ENCODE data around the gene AMBRA1.

AMBRA1 gene

DNA sequence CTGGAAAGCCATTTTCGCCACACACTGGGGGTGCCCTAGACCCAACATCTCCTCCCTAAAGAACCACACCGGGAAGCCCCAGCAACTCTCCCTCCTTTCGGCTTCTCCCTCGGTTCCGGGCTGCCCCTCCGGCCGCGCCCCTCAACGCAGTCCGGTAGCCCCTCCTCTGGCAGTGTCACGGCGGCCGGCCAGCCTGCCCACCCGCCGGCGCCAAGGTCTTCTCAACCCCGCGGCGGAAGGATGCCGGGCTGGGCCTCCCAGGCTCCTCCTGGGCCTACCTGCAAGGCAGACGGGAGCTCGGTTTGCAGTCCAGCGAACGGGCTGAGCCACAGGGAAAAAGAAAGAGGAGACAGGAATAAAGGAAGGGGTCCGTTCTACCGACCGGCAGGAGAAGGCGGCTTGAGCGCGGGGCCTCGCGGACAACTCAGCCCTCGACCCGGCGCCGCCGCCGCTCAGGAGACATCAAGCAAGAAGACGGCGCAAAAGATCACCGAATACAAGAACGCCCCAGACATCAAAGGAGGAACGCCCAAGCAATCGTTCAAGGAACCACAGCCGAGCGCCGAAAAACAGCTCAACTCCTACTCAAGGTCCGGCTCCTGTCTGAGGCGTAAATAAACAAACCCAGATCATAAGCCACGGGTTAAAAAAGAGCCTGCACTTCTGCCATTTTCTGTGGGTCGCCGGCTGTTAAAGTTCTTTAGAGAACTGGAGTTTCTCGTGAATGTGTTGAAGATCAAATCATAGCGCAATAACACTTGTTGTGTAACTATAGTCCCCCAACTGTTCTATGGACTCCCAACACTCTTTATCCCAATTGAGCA, at the start of gene AMBRA1:
AMBRA1 (minus strand) TSS at position 474 of the 824 bp plus-strand sequence. CDS start 45,643 bp downstream, outside the sequence.
- DNase-seq (ENCODE audit: low read depth in 2 of 2, low spot score in 1 of 2) = peak; percentile 54 to 60

- no peak for DNase-seq (ENCODE audit: low read depth in 2 of 2, low spot score in 1 of 2)
Observed at GRCh38 chr11:46643531-46643930, 49.7 kb upstream of the AMBRA1 start.

- no peak for DNase-seq (ENCODE audit: low read depth in 2 of 2, low spot score in 1 of 2)
Observed at GRCh38 chr11:46642627-46643335, 49.0 kb upstream of the AMBRA1 start.

- DNase-seq (ENCODE audit: low read depth in 2 of 2, low spot score in 1 of 2) = no peak
Observed at GRCh38 chr11:46641639-46642038, 47.8 kb upstream of the AMBRA1 start.

- DNase-seq (ENCODE audit: low read depth in 2 of 2, low spot score in 1 of 2) = no peak
Observed at GRCh38 chr11:46640036-46640788, 46.4 kb upstream of the AMBRA1 start.

DNA sequence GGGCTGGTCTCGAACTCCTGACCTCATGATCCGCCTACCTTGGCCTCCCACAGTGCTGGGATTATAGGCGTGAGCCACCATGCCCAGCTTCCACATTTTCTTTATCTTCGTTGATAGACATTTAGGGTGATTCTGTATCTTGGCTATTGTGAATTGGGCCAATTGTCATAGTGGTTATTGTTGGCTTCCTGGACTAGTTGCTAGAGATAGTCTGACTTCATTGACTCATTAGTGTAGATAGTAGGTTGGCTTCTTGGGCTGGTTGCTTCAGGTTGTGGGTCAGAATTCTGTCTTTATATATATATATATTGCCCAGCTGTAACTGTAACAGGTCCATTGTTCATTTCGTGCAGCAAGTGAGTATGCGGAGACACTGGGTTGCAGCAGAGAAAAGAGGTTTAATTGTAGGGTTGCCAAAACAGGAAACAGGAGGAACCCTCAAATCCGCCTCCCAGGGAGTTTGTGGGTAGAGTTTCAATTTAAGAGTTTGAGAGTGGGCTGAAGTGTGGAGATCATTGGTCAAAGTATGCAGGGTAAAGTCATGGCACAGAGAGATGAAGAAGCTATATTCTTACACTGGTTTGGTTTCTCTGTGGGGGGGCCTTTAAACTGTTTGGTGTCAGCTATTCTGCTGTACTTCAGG, 45.5 kb upstream of the AMBRA1 start:
- no peak for DNase-seq (ENCODE audit: low read depth in 2 of 2, low spot score in 1 of 2)

DNA sequence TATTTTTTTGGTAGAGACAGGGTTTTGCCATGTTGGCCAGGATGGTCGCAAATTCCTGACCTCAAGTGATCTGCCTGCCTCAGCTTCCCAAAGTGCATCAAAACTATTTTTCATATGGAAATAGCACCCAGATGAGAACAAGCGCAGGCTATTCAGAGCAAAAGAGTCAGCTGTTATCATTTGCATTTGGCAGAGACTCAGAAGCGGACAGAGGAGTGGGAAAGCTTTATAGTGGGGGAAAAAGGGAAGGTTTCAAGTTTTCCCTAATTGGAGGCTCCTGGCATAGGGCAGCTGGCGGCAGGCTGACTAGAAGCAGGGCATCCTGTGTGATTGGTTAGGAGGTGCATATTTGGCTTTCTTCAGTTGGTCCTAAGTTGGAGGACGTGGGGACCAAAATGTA, 43.7 kb upstream of the AMBRA1 start:
- no peak for DNase-seq (ENCODE audit: low read depth in 2 of 2, low spot score in 1 of 2)

- DNase-seq (ENCODE audit: low read depth in 2 of 2, low spot score in 1 of 2) = no peak
Observed at GRCh38 chr11:46635557-46636139, 41.8 kb upstream of the AMBRA1 start.

DNA sequence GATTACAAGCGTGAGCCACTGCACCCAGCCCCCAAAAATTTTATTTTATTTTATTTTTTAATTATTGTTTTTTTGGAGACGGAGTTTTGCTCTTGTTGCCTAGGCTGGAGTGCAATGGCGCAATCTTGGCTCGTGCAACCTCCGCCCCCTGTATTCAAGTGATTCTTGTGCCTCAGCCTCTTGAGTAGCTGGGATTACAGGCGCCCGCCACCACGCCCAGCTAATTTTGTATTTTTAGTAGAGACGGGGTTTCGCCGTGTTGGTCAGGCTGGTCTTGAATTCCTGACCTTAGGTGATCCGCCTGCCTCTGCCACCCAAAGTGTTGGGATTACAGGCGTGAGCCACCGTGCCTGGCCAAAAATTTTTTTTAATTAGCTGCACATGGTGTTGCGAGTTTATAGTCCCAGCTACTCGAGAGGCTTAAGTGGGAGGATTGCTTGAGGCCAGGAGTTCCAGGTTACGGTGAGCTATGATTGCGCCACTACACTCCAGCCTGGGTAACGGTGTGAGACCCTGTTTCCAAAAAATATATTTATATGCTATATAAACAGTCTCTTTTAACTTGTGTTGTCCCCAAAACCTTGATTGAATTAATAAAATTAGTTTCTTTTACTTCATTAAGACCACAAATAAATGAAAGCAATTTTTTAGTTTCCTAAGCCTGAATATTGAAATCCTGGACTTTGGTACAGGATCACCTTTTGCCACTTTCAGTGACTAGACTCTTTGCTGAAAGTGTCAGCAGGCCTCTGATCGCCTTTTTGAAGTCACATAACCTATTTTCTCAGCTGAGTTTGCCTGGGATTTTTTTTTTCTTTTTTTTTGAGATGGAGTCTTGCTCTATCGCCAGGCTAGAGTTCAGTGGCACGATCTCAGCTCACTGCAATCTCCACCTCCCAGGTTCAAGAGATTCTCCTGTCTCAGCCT, 39.7 kb upstream of the AMBRA1 start:
- no peak for DNase-seq (ENCODE audit: low read depth in 2 of 2, low spot score in 1 of 2)

- no peak for DNase-seq (ENCODE audit: low read depth in 2 of 2, low spot score in 1 of 2)
Observed at GRCh38 chr11:46632502-46632901, 38.7 kb upstream of the AMBRA1 start.

- DNase-seq (ENCODE audit: low read depth in 2 of 2, low spot score in 1 of 2) = no peak
Observed at GRCh38 chr11:46631676-46632075, 37.9 kb upstream of the AMBRA1 start.

- DNase-seq (ENCODE audit: low read depth in 2 of 2, low spot score in 1 of 2) = no peak
Observed at GRCh38 chr11:46630237-46630636, 36.4 kb upstream of the AMBRA1 start.

DNA sequence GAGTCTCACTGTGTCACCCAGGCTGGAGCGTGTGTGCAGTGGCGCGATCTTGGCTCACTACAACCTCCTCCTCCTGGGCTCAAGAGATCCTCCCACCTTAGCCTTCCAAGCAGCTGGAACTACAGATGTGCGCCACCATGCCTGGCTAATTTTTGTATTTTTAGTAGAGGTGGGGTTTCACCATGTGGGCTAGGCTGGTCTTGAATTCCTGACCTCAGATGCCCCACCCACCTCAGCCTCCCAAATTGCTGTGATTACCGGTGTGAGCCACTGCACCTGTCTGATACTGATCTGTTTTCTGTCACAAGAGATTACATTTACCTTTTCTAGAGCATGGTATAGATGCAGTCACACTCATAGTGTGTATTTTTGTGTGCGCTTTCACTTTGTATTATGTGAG, 35.1 kb upstream of the AMBRA1 start:
- no peak for DNase-seq (ENCODE audit: low read depth in 2 of 2, low spot score in 1 of 2)

GRCh38 chr11:46625406-46625805, 31.6 kb upstream of the AMBRA1 start:
- no peak for DNase-seq (ENCODE audit: low read depth in 2 of 2, low spot score in 1 of 2)

- no peak for DNase-seq (ENCODE audit: low read depth in 2 of 2, low spot score in 1 of 2)
Observed at GRCh38 chr11:46618837-46619236, 25.0 kb upstream of the AMBRA1 start.

GRCh38 chr11:46617972-46618314, 24.1 kb upstream of the AMBRA1 start:
- DNase-seq (ENCODE audit: low read depth in 2 of 2, low spot score in 1 of 2) = no peak

DNA sequence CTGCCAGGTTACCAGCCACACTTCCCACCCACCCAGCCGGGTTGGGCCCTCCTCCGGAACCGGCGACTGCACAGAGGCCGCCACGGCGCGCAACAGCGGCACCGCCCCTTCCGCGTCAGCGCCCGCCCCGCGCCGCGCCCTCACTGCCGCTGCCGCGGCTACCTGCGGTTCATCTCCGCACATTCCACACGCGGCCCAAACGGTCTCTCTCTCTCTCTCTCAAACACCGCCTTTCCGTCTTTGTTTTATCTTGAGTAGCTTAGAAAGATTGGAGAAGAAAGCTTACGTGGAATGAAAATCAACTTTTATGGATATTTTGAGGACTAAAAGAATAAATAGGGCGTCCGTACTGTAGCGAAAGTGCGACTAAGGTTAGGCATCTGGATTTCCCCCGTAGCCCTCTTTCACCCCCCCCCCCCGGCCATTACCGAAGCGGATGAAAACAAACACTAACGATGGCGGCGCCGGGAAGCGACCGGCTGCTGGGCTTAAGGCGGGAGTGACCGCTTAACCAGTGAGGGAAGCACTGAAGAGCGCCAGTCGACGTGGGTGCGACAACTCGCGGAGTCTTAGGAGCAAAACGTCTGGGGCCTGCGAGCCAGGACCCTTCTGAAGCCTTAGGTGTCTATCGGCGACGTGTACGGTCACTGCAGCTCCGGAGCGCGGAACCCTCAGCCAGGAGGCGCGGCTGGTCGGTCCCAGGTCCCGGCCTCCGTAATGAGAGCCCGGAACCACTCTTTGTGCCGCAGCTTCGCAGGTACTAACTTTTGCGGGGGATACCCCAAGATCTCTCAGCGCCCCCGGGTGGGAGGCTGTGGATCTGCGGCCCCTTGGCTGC, 23.5 kb upstream of the AMBRA1 start, which contains the start of the genes ATG13 and HARBI1:
ATG13 (plus strand) TSS at position 420 of the 838 bp plus-strand sequence. CDS start 26,739 bp downstream, outside the sequence.
HARBI1 (minus strand) TSS at position 94 of the 838 bp plus-strand sequence. CDS start 990 bp downstream, outside the sequence.
- DNase-seq (ENCODE audit: low read depth in 2 of 2, low spot score in 1 of 2) = peak; percentile 83 to 87

DNA sequence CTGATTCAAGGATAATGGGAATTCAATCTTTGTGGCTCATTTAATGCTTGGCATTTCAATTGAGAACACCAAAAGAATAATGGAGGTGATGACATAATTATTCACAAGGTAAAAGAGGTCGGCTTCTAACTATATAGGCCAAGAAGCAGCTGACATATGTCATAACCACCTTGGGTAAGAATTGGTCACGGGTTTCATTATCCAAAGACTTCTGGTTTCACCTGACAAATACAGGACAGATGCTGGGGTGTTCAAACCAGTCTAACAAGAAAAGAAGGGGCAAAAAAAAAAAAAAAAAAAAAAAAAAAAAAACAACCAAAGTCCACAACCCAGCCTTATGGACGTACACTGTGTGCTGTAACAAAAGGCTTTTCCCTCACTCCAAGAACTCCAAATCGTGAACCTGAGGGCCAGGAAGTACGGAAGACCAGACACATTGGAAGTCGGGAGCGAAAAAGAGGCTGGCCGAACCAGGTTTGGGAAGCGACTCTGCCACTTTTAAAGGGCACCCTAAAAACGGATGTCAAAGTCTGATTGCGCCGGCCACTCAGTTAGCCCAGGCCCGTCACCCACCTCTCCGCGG, 22.8 kb upstream of the AMBRA1 start:
- DNase-seq (ENCODE audit: low read depth in 2 of 2, low spot score in 1 of 2) = no peak
